Omental fat pad (tissue), 4 donors: ENCODE data around the gene CHADL. TPM values are rescaled to one million over a fixed set of nuclear protein-coding genes. Genes with fewer than 3 reads are reported as not detected.
"Not testable (repeated sequence)": the region's sequence is repeated elsewhere in the genome, so short reads cannot be mapped to it uniquely, and the experiment has no call there.

Experiments
- ATAC-seq: fragments of 150-250 bp; one replicate; pipeline ENCODE4 v1.9.1; 2016; ENCODE audit warnings: mild to moderate bottlenecking, moderate library complexity; ENCODE audit not compliant: low FRiP score
- DNase-seq: peaks from one replicate; pipeline ENCODE4 v3.0.0-alpha.2; 2019; ENCODE audit warnings: low spot score
- total RNA-seq, 4 donors: library from RNA; depleted of rRNA; stranded (reverse); fragments of >200 nt; gene quantifications; one replicate each; pipeline ENCODE4 v1.1.0, GENCODE V29; 2016
- TF ChIP-seq, protein P1 (sequence below), 3 donors: fragments of 450-650 bp; IDR thresholded peaks; one replicate each; pipeline ENCODE4 v1.5.1; 2016 to 2017; ENCODE audit warnings: antibody characterized with exemption in 3 of 3, mild to moderate bottlenecking in 3 of 3, moderate library complexity in 2 of 3

Gene CHADL
- total RNA-seq, 4 donors from 2014 or later, result 0.56 to 2.5 (median 1.4) TPM

DNA sequence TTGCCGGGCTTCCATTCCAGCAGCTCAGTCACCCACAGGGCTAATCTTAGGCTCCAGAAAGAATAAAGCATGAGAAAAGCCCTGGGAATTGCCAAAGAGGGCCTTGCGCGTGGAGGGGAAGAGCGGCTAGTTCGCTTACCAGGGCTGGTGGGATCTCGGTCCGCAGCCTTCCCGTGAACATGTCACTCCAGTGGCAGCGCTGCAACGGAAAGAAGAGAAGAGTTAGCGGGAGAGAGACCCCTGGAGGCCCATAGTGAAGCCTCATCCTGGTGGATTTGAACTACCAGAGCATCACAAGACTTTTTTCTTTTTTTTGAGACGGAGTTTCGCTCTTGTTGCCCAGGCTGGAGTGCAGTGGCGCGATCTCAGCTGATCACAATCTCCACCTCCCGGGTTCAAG, 27.2 kb upstream of the CHADL start:
- DNase-seq, result no peak
- TF ChIP-seq, protein P1, sequence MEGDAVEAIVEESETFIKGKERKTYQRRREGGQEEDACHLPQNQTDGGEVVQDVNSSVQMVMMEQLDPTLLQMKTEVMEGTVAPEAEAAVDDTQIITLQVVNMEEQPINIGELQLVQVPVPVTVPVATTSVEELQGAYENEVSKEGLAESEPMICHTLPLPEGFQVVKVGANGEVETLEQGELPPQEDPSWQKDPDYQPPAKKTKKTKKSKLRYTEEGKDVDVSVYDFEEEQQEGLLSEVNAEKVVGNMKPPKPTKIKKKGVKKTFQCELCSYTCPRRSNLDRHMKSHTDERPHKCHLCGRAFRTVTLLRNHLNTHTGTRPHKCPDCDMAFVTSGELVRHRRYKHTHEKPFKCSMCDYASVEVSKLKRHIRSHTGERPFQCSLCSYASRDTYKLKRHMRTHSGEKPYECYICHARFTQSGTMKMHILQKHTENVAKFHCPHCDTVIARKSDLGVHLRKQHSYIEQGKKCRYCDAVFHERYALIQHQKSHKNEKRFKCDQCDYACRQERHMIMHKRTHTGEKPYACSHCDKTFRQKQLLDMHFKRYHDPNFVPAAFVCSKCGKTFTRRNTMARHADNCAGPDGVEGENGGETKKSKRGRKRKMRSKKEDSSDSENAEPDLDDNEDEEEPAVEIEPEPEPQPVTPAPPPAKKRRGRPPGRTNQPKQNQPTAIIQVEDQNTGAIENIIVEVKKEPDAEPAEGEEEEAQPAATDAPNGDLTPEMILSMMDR (IDR thresholded peaks at IDR 0.05), result no peak

DNA sequence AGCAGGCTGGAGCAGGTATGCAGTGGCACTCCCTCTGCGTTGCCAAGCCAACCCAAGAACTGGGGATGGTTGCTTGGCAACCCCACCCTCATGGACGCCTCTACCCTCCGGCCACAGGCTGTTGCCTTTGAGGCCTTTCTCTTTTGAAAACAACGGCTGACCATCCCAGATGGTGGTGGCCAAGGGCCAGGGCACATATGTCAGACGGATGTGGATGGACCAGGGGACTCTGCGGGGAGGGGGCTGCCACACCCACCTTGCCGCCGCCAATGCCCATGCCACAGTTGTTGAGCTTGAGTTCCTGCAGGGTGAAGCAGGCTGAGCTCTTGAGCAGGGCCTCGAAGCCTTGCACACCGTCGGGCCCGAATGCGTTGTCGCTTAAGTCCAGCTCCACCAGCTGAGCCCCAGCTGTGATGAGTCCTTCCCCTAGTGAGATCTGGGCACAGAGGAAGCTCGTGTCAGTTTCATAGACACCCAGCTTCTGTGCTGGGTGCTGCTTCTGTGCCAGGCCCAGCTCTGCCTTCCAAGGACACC, 23.7 kb upstream of the CHADL start:
- ATAC-seq (no peak), DNase-seq (no peak)
- TF ChIP-seq, protein P1 (IDR thresholded peaks at IDR 0.05), result no peak

More for the DNA sequence above, 27.2 kb upstream of the CHADL start:
- ATAC-seq, result no peak

DNA sequence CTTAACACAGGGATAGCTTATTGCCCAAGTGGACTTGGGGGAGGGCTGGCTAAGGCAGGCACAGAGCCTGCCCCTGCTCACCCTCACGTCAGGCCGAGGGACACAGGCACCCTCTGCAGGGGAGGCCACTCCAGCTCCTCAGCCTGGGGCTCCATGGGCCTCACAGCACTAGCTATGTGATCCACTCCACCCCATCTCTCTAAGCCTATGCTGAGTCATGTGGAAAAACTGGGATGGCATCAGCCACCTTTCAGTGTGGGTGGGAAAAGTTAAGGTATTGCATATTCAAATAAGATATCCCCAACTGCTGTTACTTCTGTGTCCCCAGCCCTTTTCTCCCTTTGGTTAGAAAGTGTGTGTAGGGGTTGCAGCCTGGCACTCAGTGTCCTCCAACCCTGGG, 23.0 kb upstream of the CHADL start:
- TF ChIP-seq, protein P1 (IDR thresholded peaks at IDR 0.05), result no peak
- ATAC-seq (no peak), DNase-seq (no peak)

DNA sequence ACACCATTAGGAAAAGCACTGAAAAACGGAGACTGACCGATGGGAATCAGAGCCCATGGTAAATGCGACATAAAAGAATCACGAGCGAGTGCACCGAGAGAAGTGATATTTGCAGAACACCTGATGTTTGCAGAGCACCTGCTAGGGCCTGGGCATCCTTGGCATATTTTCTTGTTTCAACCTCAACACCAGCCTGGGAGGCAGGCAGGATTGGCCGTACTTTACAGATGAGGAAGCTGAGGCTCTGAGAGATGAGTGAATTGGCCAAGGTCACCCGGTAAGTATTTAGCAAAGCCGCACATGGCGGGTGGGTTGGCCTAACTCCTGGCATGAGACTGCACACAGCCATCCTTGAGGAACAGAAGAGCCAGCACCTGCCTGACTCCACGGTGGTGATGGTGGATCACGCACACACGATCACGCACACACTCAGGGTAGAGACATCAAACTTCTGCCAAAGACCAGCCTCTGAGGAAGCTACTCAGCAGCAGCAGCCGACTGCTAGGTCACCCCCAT, 21.6 kb upstream of the CHADL start:
- ATAC-seq (no peak), DNase-seq (no peak)
- TF ChIP-seq, protein P1 (IDR thresholded peaks at IDR 0.05), result no peak

DNA sequence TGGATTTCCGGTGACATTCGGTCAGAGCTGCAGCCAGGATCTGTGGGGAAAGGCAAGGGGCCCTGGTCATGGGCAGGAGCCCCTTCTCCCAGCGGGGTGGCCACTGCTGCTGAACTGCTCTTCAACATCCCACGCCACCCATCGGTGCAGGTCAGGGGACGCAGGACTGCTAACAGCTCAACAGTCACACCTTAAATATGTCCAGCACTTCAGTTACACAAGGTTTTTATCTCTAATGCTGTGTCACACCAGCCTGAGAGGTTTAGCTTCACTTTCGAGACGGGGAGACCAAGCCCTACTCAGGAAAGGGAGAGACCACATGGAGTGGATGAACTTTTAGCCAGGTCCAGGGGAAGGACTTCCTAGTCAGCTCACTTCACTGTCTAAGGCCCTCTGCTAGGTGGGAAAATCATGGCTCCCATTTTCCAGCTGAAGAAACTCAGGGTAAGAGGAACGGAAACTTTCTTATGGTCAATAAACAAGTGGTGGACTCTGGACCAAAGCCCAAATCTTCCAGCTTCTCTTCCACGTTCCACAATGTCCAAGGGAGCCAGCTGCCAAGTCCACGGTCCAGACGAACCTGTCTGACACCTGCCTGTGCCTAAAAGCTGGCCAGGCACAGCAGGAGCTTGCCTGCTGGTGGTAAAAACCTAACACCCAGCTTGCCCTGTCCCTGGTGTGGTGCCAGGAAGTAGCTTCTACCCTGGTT, 21.0 kb upstream of the CHADL start:
- TF ChIP-seq, protein P1 (IDR thresholded peaks at IDR 0.05), result no peak
- no peak for ATAC-seq
- DNase-seq, result no peak

DNA sequence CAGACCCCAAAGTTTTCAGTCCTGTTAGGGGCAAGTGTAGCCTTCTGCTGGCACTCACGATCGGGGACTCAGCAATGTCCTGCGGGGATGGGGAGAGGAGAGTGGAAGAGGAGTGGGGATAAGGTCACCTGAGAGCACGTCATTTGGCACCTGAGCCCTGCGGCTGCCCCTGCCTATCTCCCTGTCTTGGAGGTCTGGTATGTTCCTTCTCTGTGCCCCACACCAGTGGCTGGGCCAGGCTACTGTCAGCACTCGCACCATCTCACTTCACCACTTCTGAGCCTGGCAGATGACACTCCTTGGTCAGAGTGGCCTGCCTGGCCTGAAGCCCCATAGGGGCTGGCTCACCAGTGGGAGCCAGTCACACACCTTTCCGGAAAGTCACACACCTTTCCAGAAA, 20.1 kb upstream of the CHADL start:
- DNase-seq (no peak), ATAC-seq (no peak)
- TF ChIP-seq, protein P1 (IDR thresholded peaks at IDR 0.05), result no peak

DNA sequence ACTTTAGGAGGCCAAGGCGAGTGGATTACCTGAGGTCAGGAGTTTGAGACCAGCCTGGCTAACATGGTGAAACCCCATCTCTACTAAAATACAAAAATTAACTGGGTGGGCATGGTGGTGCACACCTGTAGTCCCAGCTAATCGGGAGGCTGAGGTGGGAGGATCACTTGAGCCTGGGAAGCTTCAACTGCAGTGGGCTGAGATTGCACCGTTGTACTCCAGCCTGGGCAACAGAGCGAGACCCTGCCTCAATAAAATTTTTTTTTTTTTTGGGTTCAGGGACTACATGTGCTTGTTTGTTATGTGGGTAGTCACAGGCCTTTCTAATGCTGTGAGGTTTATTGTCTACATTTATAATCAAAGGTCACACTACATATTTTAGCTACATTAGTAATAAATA, 19.0 kb upstream of the CHADL start:
- ATAC-seq, DNase-seq: not testable (repeated sequence)
